AG10803 (cell line): ENCODE data around the gene GTF3C1.
A peak's percentile ranks its signal among the peaks of the same experiment; 100 is the strongest.

Experiments used
- DNase-seq: peaks from one replicate; pipeline ENCODE4 v3.0.0; 2010; ENCODE audit warnings: low read depth
- H3K4me3 ChIP-seq: 2 replicates; pipeline ENCODE4 v1.5.1; 2011; ENCODE audit warnings: mild to moderate bottlenecking, low read length, control low read depth
- TF ChIP-seq, protein P1 (sequence below): conservative IDR thresholded peaks from 2 replicates; pipeline ENCODE4 v1.5.1; 2011; ENCODE audit warnings: mild to moderate bottlenecking, low read length, control low read depth, inconsistent platforms

GTF3C1 gene

DNA sequence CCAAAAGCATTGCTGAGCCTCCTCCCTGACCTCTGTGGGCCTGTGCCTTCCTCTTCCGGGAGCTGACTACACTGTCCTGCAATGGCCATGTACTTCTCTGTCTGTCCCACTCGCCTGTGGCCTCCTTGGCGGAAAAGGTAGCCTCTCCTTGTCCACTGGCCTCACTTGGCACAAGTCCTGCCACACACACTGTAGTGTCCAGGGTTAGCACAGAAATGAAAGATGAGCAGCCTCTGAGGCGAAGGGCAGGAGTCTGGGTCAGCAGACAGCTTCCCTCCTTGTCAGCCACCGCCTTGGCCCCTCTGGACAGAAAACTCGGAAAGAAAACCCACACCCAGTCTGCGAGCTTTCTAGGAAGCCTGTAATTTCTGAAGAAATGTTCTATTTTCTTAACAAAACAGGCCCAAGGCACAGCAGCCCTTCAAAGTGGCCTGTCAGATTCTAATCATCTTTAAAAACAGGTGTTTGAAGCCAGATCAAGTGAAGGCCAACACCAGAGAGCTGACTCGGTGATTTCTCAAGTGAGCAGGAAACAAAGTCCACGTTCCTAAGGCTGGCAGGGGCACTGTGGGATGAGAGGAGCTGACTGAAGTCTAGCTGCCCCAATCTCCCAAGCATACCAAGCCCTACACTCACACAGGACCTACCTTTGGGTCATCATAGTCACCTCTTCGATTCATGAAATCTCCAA is 67.2 kb downstream of the GTF3C1 start:
- H3K4me3 ChIP-seq = no peak overlapping the region
- TF ChIP-seq, protein P1, sequence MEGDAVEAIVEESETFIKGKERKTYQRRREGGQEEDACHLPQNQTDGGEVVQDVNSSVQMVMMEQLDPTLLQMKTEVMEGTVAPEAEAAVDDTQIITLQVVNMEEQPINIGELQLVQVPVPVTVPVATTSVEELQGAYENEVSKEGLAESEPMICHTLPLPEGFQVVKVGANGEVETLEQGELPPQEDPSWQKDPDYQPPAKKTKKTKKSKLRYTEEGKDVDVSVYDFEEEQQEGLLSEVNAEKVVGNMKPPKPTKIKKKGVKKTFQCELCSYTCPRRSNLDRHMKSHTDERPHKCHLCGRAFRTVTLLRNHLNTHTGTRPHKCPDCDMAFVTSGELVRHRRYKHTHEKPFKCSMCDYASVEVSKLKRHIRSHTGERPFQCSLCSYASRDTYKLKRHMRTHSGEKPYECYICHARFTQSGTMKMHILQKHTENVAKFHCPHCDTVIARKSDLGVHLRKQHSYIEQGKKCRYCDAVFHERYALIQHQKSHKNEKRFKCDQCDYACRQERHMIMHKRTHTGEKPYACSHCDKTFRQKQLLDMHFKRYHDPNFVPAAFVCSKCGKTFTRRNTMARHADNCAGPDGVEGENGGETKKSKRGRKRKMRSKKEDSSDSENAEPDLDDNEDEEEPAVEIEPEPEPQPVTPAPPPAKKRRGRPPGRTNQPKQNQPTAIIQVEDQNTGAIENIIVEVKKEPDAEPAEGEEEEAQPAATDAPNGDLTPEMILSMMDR = no peak
- DNase-seq = no peak

DNA sequence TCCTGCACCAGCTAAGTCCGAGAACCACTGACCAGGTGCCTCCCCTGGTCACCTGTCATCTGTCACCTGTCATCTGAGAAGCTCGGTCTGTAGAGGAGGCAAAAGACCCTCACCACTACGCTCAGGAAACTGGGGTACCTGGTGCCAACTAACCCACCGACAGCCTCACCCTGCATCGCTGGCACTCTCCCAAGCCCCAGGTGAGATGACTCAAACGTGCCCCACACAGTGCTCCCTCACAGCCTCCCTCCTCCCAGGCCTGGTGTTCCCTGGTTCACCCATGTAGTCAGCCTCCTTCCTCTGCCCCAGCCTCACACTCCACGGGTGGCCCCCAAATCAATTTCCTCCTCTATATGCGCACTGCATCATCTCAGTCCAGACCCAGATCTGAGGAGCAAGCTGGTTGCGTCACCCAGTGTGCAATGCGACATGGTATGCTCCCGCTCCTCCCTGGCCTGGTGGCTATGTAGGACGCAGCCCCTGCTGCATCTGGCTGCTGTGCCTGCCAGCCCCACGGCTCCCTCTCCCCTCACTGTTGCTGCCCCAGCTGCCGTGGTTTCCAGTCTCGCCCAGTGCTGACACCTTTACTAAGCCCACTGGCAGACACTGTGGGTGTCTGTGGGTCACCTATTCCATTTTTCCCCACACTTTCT is 68.3 kb downstream of the GTF3C1 start:
- TF ChIP-seq, protein P1 = no peak
- H3K4me3 ChIP-seq = no peak overlapping the region
- DNase-seq = no peak

DNA sequence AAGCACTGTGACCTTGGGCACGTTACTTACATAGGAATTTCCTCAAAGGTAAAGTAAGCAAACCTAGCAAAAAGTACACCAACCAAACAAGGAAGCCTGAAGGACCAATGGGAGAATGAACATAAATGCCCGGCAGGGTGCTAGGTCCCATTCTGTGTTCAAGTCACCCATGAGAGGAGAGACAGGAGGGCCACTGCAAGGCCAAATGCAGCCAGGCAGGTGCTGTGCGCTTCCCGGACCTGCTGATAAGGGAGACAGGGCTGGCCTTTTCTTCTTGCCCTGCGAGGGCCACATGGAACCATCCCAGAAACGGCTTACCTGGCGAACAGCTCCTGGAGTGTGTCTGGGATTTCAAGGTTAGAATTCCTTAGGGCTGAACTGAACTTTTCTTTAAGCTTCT is 69.0 kb downstream of the GTF3C1 start:
- TF ChIP-seq, protein P1 = no peak
- no peak for DNase-seq
- no peak overlapping the region for H3K4me3 ChIP-seq

DNA sequence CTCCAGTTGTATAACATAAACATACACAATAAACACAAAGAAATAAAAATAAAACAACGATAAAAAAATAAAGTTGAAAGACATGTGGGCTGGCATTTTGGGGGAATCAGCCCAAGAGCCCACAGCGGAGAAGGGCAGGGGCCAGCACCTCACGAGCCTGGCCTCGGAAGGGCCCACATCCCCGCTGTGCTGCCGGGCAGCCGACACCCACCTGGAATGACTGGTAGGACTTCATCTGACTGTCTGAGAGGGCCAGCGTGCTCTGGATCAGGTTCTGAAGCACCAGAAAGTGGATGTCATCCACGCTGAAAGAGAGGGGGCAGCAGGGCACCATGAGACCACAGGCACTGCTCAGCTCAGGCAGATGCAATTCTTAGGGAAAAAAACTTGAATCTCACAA is 73.5 kb downstream of the GTF3C1 start:
- TF ChIP-seq, protein P1 = no peak
- H3K4me3 ChIP-seq = no peak overlapping the region
- DNase-seq = no peak

DNA sequence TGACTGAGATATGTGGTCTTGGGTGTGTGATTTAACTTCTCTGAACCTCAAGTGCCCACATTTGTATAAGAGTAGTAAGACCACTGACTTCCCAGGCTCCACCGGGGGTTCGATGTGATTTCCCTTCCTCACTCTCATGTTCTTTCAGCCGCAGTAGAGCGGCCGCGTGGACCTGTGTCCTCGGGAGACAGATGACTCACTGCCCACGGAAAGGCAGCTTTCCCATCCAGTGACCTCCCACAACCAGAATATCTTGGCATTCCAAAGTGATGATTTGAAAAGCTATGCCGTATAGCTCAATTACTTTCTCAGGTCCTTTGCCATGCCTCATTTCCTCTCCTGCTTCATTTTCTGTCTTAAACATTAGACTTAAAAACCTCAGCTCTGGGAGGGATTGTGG is 74.2 kb downstream of the GTF3C1 start:
- TF ChIP-seq, protein P1 = no peak
- H3K4me3 ChIP-seq = no peak overlapping the region
- peak; percentile 89 for DNase-seq

DNA sequence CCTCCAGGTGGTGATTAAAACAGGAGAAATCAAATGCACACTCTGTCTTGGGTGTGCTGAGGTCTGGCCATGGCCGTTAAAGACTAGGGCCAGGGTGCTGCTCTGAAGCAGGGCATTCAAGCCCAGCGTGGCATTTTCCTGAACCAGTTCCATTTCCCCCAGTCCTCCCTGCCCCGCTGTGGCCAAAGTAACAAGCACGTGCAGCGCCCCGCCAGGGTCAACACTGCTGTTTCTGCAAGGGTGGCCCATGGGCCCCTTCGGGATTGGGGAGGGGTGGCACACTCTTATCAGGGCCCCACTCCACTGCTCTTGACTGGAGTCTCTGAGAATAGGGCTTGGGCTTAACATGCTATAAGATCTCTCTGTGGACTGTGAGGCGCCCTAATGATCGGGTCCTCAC is 74.8 kb downstream of the GTF3C1 start:
- TF ChIP-seq, protein P1 = no peak
- DNase-seq = no peak
- H3K4me3 ChIP-seq = no peak overlapping the region

DNA sequence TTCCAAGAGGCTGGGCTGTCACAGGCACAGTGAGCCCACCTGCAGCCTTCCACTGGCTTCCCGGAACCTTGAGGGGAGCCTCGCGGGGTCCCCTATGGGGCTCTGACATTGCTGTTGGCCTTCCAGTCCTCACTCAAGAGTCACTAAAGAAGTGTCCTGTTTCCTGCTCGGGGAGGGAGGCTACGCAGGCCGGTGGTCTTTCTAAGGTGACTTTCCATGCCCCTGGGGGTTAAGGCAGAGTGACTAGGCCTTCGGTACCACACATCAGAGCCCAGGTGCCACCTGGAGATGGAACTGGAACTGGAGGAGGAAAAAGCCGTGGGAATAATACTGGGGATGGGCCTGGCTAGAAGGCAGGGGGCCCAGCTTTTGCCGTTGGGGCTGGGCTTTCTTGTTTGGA is 75.7 kb downstream of the GTF3C1 start:
- no peak overlapping the region for H3K4me3 ChIP-seq
- DNase-seq = no peak
- TF ChIP-seq, protein P1 = no peak
